ENCODE results near the gene SKAP1.
"Not testable (repeated sequence)": the region's sequence is repeated elsewhere in the genome, so short reads cannot be mapped to it uniquely, and the experiment has no call there.

Gene SKAP1

DNA sequence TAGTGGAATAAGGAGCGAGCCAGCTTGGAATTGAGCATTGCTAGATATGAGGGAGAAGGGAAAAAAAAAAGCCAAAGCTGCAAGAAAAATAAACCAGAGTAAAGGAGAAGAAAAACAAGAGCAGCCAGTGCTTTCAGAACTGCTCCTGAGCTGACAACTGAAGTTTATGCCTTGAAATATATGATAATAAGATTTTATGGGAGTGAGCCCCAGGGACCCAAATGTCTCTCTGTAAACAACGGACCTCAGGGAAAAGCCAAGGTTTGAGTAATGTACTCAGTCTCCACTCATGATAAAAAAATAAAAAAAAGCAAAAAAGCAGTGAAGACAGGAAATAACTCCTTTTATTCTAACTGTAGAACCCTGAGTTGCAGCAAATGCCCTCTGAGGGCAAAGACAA is 189.9 kb downstream of the SKAP1 start:
- no peak for DNase-seq

DNA sequence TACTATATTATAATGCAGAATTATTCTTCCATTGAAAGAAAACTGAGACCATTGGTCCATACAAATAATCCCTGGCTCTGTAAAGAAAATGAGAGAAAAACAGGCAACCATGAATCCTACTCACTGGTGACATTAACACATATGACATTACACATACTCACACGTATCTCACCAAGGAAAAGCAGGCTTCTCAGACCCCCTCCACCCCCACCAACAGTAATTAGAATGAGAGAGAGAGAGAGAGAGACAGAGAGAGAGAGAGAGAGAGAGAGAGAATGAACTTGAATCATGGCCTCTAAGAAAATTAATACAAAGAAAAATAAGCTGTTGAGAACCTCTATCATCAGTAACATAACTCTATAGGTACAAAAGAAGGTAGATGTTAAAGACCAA is 190.4 kb downstream of the SKAP1 start:
- DNase-seq: no peak

DNA sequence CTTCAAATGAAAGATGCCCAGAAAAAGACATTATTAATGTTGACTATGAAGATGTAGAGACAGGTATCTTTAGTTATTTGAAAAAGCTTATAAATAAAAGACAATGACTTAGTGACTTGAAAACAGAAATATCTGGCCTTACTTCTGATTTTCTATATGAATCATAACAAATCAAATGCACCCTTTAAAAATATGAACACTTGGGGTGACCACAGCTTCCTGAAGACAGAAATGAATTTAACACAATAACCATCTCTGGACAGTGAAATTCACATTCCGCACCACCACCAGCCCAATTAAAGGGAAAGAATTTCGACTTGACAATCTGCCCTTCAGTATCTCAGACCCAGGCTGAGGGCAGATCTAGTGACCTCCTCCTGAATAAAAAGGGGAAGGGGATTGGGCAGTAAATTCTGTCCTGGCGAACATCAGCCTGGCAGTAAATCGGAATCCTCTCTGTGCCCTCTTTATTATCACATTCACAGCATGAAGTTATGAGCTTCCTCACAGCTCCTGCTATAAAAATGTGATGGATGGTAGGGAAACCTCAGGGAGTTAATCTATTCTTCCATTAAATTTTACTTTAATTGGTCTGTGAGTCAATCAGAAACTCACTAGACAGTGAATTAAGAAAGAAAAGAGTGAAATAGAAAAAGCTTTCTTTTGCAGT is 190.9 kb downstream of the SKAP1 start:
- DNase-seq: no peak

DNA sequence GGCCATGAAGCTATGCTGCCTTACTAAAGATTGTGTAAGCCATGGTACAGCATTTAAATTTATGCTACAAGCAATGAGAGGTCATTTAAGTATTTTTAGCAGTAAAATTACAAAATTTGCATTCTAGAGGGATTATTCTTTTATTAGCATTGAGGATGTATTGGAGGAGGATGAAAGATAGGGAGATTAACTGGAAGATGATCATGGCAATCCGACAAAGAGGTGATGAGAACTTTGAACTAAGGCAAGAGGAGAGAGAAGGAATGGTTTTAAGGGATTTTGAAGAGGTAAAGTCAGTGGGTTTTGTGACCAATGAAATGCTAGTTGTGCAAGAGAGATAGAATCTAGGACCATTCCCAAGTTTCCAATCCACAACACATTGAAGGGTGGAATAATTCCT is 192.6 kb downstream of the SKAP1 start:
- DNase-seq: no peak

DNA sequence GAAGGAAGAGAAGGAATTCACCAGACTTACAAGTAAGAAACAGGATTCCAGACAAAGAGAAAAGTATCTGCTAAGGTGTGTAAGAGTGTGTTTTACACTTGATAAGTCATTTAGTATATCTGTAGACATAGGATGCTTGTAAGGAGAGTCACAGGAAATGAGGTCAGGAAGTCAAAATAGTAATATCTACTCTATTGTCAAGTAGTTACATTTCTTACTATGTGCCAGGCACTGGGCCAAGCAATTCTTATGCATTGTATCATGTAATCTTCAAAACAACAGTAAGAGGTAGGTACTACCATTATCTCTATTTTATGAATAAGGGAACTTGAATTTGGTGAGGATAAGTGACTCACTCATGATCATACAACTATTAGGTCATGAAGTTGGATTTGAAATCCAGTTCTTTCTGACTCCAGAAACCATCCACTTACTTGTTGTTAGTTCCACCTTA is 193.3 kb downstream of the SKAP1 start:
- no peak for DNase-seq

DNA sequence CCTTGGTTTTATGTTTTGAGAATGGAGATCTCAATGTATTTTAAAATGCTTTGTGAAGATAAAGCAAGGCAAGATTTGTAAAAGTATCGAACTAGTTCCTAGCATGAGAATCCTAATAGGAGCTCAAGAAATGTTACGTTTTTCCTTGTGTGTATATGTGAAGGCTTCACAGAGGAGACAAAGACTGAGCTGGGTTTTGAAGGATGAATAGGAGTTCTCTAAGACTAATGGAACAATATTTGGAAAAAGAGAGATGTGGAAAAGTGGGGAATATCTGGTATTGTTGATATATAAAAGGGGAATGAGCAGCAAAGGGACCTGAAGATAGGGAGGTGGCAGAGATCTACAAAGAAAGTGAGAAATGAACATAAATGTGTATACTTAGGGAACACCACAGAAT is 195.1 kb downstream of the SKAP1 start:
- no peak for DNase-seq

DNA sequence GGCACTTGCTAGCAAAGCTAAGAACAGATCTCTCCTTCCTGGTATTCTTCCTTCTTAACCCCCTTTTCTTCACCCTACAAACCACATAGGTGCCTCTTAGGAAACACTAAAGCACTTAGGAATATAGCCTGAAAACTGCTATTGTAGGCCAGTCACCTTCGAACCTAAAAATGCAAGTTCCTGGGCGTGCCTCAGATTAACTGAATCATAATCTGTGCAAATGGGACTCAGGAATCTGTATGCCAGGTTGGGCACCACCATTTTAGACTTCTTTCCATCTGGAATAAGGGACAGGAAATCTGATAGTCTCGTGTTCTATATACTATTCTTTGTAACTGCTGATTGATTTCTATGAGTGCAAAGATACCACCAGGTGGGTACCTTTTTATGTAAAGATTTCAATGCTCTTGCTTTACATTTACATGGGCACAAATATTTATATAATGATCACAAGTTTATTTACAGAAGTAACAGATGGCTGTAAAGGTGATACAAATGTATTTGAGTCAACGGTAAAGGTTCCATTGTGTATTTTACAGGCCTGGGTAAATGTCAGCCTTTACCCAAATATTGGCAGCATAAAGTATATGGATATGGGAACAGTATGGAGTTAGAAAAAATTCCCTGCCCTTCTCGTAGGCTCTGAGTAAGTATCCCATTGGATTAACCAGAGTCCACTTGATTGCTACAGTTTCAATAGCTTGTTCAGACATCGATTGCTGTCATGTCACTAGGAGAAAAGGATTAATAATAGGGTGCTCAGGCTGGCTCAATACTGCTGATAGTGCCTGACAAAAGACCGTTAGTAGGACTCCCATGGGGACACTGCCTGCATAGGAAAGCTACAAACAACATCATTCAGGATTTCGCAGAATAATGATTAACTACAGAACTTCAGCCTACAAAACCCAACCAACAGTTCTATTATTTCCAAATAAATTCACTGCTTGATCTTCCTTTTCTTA is 197.7 kb downstream of the SKAP1 start:
- DNase-seq: peak; percentile 83

DNA sequence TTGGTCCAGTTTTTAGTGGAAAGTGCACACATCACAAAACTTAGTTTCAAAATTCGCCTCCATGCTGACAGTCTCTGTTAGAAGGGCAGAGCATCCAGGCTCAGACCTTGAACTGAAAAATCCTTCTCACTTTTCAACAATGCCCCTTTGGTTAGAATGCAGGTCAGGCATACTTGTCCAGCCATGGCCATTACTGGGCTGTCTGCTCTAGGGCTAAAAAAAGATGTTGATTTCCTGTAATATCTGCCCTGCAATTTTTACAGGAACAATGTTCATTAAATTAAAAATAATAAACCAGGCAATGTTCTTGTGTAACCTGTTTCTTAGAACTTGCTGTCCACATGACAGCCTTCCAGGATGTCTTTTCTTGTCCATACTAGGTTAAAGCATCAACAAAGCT is 200.1 kb downstream of the SKAP1 start:
- DNase-seq: no peak

DNA sequence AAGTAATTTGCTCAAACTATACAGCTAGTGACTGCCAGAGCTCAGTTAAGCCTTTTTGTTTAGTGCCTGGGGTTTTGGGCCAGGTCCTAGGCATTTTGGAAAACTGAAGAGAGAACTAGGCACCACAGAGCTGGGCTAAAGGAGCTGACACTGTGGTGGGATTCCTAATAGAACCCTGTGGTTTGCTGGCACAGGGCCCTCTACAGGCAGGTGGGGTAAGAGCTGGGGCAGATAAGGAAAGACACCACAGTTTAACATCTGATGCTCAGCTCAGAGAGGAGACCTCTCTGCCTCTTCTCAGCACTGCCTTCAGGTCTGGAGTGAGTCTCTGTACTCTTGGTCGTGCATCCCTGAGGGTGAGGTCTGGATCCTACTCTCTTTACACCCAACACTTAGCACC is 201.3 kb downstream of the SKAP1 start:
- DNase-seq: no peak

DNA sequence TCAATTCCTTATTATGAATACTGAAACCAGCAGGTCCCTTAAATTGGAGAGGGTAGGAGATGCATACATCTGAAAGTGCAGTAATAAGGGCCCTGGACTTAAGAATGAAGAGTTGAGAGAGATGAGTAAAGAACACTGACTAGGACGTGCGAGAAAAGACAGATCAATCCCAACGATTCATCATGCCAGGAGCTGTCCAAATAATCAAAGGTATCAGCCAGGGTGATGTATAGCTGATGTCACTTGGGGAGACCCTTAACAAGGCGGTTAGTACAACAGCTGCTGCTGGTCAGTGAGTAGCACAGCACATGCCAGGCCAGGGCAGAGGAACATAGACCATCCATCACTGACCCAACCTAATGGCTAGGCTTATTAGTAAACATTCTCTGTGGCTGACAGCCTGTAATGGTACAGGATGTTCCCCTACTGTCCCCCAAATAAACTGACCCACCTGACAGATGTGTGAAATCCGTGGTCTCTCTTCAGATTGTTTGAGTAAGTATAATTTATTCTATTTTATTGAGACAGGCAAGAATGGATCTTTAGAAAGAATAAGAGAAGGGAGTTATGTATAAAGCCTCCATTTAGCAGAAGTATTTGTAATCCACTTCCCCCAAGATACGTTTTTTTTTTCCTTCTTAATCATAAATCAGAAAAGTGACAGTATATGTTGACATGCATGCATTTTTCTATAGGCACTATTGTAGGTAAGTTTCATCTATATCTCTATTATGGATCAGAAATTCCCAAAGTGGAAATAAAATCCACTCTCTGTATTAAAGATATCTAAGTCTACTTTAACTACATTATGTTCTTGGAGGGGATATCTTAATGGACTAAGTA is 204.1 kb downstream of the SKAP1 start:
- DNase-seq: no peak

DNA sequence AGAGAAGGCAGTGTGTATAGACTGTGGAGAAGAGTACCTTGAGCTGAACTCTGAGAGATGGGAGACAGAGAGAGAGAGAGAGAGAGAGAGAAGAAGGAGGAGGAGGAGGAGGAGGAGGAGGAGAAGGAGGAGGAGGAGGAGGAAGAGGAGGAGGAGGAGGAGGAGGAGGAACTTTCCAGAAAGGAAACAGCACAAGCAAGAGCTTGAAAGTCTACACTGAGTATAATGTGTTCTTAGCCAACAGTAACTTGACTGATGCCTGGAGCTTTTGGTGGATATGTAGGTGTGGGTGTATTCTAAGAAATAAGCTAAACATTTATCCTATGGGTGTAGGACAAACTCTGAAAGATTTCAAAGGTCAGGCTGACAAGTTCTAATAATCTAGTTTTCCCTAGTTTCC is 206.1 kb downstream of the SKAP1 start:
- DNase-seq: no peak

DNA sequence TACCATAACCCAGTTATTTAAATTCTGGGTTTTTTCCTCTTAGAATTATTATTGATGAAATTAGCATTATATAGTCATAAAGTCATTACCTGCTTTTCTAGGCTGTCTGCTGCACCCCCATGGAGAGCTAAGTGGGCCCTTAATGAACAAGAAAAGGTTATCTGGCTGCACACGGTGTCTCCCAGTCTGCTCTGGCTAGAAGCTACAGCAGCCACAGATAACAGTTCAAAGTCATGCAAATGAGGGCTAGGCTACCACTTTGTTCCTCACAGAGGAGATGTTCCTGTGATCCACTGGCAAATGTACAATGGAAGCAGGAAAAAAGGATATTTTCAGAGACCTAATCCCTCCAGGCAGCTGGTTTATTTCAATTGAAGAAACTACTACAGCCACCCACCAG is 210.4 kb downstream of the SKAP1 start:
- peak; percentile 19 for DNase-seq

DNA sequence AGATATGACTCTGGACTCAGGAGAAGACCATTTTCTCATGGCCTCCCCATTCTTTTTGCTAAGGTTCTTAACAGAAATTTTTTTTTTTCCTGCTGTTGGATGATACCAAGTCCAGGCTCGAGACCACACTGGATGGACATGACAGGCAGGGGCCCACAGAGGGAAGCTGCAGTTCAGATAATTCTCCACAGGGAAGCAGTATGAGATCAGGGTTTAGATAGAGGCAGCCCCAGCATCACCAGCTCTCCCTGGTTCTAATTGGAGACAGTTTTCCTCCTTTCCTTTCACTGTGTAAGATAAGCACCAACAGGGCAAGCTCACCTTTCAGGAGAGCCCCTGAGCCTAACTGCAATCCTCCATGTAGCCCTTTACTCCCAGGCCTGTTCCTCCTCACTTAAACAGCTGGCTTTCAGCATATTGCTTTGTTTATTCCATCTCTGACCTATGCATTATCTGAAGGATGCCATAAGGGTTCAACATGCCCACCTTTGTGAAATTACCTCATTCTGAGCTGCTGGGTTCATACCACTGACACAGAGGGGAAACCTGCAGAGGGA is 214.4 kb downstream of the SKAP1 start:
- peak; percentile 85 for DNase-seq

DNA sequence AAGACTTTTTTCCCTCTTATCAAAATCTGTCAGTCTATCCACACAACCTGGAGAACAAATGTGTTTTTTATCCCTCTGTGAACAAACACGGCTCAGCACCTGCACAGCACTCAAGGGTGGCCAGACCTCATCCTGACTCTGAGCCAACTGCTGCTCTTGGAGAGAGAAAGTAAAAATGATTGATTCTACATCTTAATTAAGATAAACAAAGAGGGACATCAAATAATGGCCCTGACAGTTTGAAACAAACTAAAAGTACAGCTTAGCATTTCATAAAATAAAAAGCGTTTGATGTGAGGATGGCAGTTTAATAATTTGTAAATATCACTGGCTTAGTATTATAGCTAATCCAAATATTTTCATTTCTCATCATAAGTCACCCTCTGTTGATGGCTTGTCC is 216.2 kb downstream of the SKAP1 start:
- peak; percentile 62 for DNase-seq

DNA sequence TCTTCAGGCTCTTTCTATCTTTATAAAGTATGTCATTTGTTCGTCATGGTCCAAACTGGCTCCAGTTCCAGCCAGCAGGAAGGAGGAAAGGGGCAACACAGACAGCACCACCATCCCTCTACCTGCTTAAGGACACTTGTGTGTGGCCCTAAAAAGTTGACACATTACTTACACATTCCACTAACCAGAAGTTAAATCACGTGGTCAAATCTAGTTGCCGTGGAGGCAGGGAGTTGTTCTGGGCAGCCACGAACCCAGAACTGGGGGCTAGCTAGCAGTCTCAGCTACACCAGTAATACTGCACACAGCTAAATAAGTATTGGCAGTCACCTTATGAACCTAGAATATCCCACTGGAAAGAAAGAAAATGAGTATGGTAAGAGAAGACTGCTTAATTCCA is 218.2 kb downstream of the SKAP1 start:
- DNase-seq: no peak

DNA sequence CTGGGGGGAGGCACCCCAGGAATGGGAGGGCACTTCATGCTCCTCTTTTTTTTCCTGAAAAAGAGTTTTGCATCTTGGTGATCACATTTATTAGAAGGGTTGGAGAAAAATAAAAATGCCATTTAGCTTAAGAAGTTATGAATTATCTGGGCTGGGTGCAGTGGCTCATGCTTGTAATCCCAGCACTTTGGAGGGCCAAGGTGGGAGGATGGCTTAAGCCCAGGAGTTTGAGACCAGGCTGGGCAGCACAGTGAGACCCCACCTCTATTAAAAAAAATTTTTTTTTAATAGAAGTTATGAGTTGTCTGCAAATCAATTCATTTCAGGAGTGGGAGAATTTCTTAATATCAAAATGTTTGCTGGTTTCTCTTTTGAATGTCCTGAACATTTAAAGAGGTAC is 219.0 kb downstream of the SKAP1 start:
- no peak for DNase-seq

DNA sequence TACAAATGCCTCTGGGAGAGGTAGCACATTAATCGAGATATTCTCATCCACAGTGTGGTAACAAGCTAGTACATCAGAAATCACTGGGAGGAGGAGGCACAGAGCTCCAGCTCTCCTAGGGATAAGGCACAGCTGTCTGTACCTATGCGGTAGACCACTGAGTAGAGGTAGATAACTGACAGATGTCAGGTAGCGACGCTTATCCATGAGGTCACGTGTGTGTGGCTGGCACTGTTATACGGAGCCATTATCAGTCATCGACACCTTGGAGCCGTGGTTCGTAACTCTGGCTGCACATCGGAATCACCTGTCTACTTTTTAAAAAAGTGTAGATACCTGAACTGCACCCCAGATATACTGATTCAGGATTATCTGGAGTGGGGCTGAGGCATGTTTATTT is 220.0 kb downstream of the SKAP1 start:
- DNase-seq: no peak

DNA sequence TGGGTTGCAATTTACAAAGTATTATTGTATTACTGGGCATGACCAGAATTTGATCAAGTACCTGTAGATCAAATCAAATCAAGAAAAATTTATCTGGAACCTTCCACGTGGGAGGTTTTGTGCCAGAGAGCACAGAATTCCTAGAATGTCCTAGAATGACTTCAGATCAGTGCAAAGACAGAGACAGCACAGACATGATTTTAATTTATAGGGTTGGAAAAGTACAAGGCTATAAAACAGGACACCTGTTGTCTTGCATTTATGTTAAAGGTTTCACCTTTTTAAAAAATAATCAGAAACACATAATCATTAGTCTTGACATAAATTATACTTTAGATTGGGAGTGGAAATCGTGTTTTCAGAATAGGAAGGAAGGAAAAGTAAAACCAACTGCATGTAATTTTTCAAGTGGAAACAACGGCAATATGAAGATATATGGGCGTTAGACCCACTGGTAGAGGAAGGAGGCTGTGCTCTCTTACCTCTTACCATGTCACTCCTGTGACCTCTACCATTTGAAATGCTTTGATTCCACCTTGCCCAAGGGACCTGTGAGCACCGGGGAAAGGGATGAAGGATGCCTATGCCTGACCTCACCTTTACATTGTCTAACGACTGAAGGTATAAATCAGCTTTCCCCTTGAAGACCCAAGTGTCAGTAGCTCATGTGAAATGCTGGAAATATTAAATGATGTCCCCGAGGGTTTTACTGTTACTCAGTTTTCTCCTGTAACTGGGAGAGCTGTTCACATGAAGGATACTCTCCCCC is 222.1 kb downstream of the SKAP1 start:
- DNase-seq: no peak

DNA sequence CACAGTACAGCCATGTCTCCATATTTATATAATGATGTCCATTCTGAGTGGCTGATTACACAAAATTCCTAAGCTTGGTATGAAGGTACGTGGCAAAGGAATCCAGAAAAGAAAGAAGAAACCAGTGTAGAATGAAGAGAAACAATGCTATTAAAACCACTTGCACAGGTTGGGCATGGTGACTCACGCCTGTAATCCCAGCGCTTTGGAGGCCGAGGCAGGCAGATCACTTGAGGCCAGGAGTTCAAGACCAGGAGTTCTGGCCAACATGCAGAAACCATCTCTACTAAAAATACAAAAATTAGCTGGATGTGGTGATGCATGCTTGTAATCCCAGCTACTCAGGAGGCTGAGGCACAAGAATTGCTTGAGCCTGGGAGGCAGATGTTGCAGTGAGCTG is 223.0 kb downstream of the SKAP1 start:
- not testable (repeated sequence) for DNase-seq

DNA sequence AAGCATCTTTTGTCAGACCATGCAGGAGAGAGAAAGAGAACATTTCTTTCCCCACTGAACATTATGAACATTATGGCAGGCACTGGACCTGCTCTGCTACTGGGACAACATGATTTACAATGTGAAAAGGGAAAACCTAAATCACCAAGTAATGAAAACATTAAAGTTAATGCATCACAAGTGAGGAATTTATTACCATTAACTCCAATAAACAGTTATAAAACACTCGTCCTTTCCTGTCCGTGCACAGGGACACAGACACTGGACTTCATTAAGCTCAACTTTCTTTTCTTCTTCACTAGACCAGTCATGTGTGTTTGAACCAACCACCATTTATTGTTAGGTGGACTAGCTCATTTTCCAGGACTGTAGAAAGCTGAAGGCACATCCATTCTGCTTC is 227.1 kb downstream of the SKAP1 start:
- no peak for DNase-seq

DNA sequence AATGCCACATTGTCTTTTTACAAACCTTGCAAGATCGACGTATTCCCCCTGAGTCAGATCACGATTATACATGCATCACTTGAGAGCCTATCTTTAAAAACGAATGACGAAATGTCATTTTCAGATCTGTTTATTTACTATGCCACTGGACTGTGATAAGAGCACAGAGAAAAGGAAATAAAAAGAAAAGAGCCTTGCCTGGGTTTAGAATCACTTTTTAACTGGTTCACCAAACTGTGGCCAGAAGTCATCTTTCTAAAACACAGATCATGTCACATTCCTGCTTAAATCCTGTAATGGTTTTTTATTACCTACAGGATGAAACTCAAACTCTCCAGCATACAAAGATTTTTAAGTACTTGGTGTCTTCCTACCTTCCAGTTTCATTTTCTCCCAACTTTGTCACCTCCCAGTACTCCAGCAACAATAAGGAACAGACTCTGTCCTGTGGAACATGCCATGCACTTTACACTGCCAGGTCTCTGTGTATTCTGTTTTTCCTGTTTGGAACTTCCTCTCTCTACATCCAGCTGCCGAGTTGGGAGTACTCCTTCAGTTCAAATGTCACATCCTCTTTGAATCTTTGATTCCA is 231.0 kb downstream of the SKAP1 start:
- DNase-seq: peak; percentile 32

DNA sequence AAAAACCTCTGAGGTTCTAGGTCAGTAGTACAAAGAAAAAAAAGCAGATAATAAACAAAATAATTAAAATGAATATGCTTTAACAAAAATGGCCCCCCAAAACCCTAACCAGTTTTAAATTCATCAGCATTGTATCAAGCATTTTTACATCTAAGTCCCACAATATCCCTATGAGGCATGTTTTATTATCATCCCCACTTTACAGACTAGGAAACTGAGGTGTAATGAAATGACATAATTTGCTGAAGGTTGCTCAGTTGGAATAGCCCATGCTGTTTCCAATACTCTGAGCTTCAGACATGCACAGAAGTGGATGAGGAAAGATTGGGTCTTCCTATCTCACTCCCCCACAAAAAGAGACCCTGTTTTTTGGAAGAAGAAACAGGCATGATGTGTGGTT is 234.1 kb downstream of the SKAP1 start:
- no peak for DNase-seq

All from NCI-H1092 treated with DMSO at 0.1 percent for 48 hours (cell line).